Fibroblast of villous mesenchyme (primary cell): ENCODE results near the gene MSL2. TPM values are rescaled to one million over a fixed set of nuclear protein-coding genes. Genes with fewer than 3 reads are reported as not detected.

Experiments used
- DNase-seq: peaks from one replicate; pipeline ENCODE4 v3.0.0-alpha.2; 2010; ENCODE audit warnings: low read depth
- H3K4me3 ChIP-seq: 2 replicates; pipeline ENCODE4 v1.5.1; 2011; ENCODE audit warnings: low read depth, mild to moderate bottlenecking, low read length
- CTCF ChIP-seq: IDR thresholded peaks from 2 replicates; pipeline ENCODE4 v1.5.1; 2012; ENCODE audit warnings: low read depth, mild to moderate bottlenecking, low read length; ENCODE audit not compliant: insufficient read depth
- total RNA-seq: library from RNA; depleted of rRNA; stranded (reverse); fragments of >200 nt; gene quantifications from 2 replicates; pipeline ENCODE4 v1.2.3, GENCODE V29; 2012

The MSL2 gene, protein sequence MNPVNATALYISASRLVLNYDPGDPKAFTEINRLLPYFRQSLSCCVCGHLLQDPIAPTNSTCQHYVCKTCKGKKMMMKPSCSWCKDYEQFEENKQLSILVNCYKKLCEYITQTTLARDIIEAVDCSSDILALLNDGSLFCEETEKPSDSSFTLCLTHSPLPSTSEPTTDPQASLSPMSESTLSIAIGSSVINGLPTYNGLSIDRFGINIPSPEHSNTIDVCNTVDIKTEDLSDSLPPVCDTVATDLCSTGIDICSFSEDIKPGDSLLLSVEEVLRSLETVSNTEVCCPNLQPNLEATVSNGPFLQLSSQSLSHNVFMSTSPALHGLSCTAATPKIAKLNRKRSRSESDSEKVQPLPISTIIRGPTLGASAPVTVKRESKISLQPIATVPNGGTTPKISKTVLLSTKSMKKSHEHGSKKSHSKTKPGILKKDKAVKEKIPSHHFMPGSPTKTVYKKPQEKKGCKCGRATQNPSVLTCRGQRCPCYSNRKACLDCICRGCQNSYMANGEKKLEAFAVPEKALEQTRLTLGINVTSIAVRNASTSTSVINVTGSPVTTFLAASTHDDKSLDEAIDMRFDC
- 15.8 and 22.0 TPM in 2 replicates for total RNA-seq

DNA sequence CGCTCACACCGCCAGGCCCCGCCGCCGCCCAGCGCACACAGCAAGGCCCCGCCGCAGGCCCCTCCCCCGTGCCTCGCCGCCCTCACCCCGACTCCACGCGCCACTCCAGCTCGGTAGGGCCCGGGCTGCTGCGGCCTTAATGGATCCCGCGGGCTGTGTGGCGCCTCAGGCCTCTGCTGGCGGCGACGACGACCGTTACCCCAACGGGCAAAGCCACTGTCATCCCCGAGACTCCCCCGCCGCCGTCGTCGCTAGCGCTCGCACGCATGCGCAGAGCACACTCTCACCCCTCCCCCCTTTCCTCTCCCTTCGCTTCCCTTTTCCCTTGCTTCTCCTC is at the start of gene MSL2:
Gene MSL2 (minus strand): TSS at position 272 of the 337 bp plus-strand sequence. CDS start 1,222 bp downstream, outside the sequence.
- TF ChIP-seq CTCF, result no peak

DNA sequence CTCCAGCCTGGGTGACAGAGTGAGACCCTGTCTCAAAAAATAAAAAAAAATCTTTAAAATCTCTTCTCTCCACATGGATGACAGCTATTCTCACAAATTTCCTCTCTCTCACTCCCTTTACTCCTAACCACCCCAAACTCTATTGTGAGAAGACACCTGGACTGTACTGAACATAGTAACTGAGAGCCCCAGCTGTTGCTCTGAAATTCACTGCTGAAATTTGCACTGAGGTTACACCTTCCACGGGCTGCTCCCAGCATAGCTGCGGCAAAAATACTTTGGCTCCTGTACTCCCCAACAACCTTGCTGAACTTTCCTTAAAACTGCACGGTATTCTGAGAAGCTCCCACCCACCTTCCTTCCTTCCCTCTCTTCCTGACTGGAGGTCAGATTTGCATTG is 49.6 kb upstream of the MSL2 start:
- no peak overlapping the region for H3K4me3 ChIP-seq
- TF ChIP-seq CTCF, result no peak
- DNase-seq, result no peak

More for the DNA sequence above, at the start of gene MSL2:
- peak; percentile 80 for DNase-seq
- peak within 1 kb of the TSS; percentile 76 for H3K4me3 ChIP-seq

- no peak overlapping the region for H3K4me3 ChIP-seq
- TF ChIP-seq CTCF, result no peak
- peak; percentile 45 for DNase-seq
These were observed 43.0 kb upstream of the MSL2 start for GRCh38 chr3:136239094-136239493.

DNA sequence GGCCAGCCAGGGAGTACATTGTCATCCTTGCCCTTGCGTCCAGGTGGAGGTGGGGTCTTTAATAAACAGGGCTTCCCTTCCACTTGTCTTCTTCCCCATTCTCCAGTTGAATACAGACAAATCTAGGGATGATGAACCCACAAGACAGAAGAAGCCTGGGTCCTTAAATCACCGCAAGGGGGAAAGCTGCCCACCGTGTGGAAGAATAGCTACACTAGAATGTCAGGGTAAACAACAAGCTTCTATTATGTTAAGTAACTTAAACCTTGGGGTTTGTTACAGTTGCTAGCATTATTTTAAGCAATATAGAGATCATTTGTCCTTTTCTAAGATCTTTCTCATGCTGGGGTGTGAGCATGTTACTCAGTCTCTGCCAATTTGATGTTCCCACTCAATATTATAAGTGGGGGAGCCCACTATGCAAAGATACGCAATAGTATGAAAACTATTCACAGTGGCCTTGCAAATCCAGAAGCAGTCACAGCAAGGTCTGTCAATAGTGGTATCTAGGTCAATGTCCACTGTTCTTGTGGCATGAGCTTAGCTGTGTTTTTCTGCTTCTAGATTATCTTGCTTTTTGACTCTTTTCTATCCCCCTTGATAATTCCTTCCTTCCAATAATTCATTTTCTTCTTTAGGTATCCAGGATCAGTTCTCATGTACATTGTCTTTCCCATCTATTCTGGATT is 42.0 kb upstream of the MSL2 start:
- no peak for DNase-seq
- TF ChIP-seq CTCF, result no peak
- H3K4me3 ChIP-seq, result no peak overlapping the region

GRCh38 chr3:136237103-136237502 is 41.0 kb upstream of the MSL2 start:
- DNase-seq, result no peak
- TF ChIP-seq CTCF, result no peak
- H3K4me3 ChIP-seq, result no peak overlapping the region

- no peak overlapping the region for H3K4me3 ChIP-seq
- DNase-seq, result no peak
- TF ChIP-seq CTCF, result no peak
These were observed 40.0 kb upstream of the MSL2 start for GRCh38 chr3:136236109-136236508.
